ENCODE measurements around the gene CCDC47. TPM values are rescaled to one million over a fixed set of nuclear protein-coding genes. Genes with fewer than 3 reads are reported as not detected.

CCDC47 gene
- total RNA-seq, 1 experiment from 2014 or later: 147 TPM

DNA sequence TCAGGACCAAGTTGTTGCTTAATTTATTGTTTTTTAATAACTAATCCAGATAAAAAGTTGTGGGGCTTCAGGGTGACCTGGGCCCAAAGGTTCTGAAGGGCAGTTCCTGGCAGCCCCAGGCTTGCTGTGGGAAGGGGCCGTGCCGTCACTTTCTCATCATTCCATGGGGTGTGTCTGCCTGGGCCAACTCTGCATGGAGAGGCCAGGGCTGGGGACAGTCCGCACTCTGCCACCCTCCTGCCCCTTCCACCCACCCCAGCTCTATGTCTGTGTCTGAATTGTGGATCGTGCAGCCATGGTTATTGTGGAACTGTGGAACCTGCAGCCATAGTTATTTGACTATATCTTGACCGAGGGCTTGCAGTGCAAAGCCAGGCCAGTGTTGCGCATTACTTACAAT lies 77.5 kb downstream of the CCDC47 start:
- H3K9me3 ChIP-seq (ENCODE audit: low read length): no peaks in the 10 kb centered on the region
- H3K36me3 ChIP-seq (ENCODE audit: low read depth, low read length): peaks cover 5% of the 10 kb centered on the region; the same call in 1 of the 2 replicates
- peaks cover 7% of the 10 kb centered on the region; the same call in 1 of the 2 replicates for H3K4me1 ChIP-seq (ENCODE audit: insufficient read depth, low read length)
- ATAC-seq: no peak
- intact Hi-C loops (cut with micrococcal nuclease): loop anchor here (5.0 to 10.0 kb wide), 3 partner anchors 74 to 271 kb away; partner anchors contain the start of genes FTSJ3, MAP3K3 and PSMC5
- POLR2A ChIA-PET (ENCODE audit: unreplicated experiment): no interaction called here
- H3K27me3 ChIP-seq (ENCODE audit: low read length): no peaks in the 10 kb centered on the region
- no peak overlapping the region for H3K27ac ChIP-seq (ENCODE audit: low read length)
- no peak overlapping the region for H3K9ac ChIP-seq (ENCODE audit: low read length)
- no peaks in the 10 kb centered on the region for H3K79me2 ChIP-seq (ENCODE audit: low read length)
- CTCF ChIA-PET: no interaction called here
- no peaks in the 10 kb centered on the region for H4K20me1 ChIP-seq (ENCODE audit: low read length)
- H2AFZ ChIP-seq (ENCODE audit: low read length): no peak overlapping the region
- H3K9me2 ChIP-seq (replicated peaks; ENCODE audit: low read length): no peaks in the 10 kb centered on the region
- no peaks in the 10 kb centered on the region for H3F3A ChIP-seq (ENCODE audit: low read length, unreplicated experiment)
- no peak overlapping the region for H3K4me2 ChIP-seq (ENCODE audit: low read length)
- no peak overlapping the region for H3K4me3 ChIP-seq (ENCODE audit: low read length)
- no TSS peak for BruUV-seq (replicated peaks)
- TF ChIP-seq EZH2 (IDR thresholded peaks at IDR 0.05; ENCODE audit: low read length, unreplicated experiment) (no peak), EZH2phosphoT487 (IDR thresholded peaks at IDR 0.05; ENCODE audit: borderline replicate concordance, low read length) (no peak)
- TF ChIP-seq, protein P1, sequence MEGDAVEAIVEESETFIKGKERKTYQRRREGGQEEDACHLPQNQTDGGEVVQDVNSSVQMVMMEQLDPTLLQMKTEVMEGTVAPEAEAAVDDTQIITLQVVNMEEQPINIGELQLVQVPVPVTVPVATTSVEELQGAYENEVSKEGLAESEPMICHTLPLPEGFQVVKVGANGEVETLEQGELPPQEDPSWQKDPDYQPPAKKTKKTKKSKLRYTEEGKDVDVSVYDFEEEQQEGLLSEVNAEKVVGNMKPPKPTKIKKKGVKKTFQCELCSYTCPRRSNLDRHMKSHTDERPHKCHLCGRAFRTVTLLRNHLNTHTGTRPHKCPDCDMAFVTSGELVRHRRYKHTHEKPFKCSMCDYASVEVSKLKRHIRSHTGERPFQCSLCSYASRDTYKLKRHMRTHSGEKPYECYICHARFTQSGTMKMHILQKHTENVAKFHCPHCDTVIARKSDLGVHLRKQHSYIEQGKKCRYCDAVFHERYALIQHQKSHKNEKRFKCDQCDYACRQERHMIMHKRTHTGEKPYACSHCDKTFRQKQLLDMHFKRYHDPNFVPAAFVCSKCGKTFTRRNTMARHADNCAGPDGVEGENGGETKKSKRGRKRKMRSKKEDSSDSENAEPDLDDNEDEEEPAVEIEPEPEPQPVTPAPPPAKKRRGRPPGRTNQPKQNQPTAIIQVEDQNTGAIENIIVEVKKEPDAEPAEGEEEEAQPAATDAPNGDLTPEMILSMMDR (conservative IDR thresholded peaks at IDR 0.05; ENCODE audit: low read depth, low read length): no peak
- DNase-seq: no peak

Other genes starting within 250 kb of the CCDC47 start
- 46.5 and 55.5 TPM in 2 replicates for gene DCAF7, start 223.1 kb downstream of the CCDC47 start, total RNA-seq (2014; rRNA removed)
- gene TACO1, start 172.7 kb downstream of the CCDC47 start, total RNA-seq (2014; rRNA removed): 47.9 and 70.0 TPM in 2 replicates
- 27.1 and 36.1 TPM in 2 replicates for gene MAP3K3, start 151.2 kb downstream of the CCDC47 start, total RNA-seq (2014; rRNA removed)
- gene LIMD2, start 73.5 kb downstream of the CCDC47 start, total RNA-seq (2014; rRNA removed): 19.4 and 43.0 TPM in 2 replicates
- 17.9 and 26.3 TPM in 2 replicates for gene STRADA, start 31.8 kb downstream of the CCDC47 start, total RNA-seq (2014; rRNA removed)
- 72.4 and 89.0 TPM in 2 replicates for gene DDX42, start 573 bp upstream of the CCDC47 start, total RNA-seq (2014; rRNA removed)
- gene PSMC5, start 53.8 kb upstream of the CCDC47 start, total RNA-seq (2014; rRNA removed): 163 and 205 TPM in 2 replicates
- 82.4 and 112 TPM in 2 replicates for gene FTSJ3, start 54.1 kb upstream of the CCDC47 start, total RNA-seq (2014; rRNA removed)
- gene SMARCD2, start 69.1 kb upstream of the CCDC47 start, total RNA-seq (2014; rRNA removed): 152 and 156 TPM in 2 replicates
- not detected in 2 replicates for gene CSH2, start 100.1 kb upstream of the CCDC47 start, total RNA-seq (2014; rRNA removed)
- gene GH2, start 108.3 kb upstream of the CCDC47 start, total RNA-seq (2014; rRNA removed): not detected in 2 replicates
- gene CSH1, start 123.0 kb upstream of the CCDC47 start, total RNA-seq (2014; rRNA removed): not detected in 2 replicates
- not detected in 2 replicates for gene CSHL1, start 137.7 kb upstream of the CCDC47 start, total RNA-seq (2014; rRNA removed)
- gene GH1, start 145.2 kb upstream of the CCDC47 start, total RNA-seq (2014; rRNA removed): not detected in 2 replicates
- gene CD79B, start 158.7 kb upstream of the CCDC47 start, total RNA-seq (2014; rRNA removed): not detected in 2 replicates
- gene SCN4A, start 199.3 kb upstream of the CCDC47 start, total RNA-seq (2014; rRNA removed): 0.06 TPM in 1 of 2 replicates, not detected in the other
- 0.77 and 1.2 TPM in 2 replicates for gene PRR29, start 224.8 kb upstream of the CCDC47 start, total RNA-seq (2014; rRNA removed)
- gene ICAM2, start 247.0 kb upstream of the CCDC47 start, total RNA-seq (2014; rRNA removed): not detected in 2 replicates